Measurements from ENCODE around the gene BMPER.

Gene BMPER

GRCh38 chr7:34191771-34192479 is 286.6 kb downstream of the BMPER start:
- no peak for DNase-seq

- DNase-seq: no peak
These were observed 287.6 kb downstream of the BMPER start for GRCh38 chr7:34192906-34193305.

GRCh38 chr7:34198231-34198641 is 292.9 kb downstream of the BMPER start:
- no peak for DNase-seq

All from NCI-H774 (cell line).